ENCODE data around the gene P2RY4.
"Not testable (repeated sequence)": the region's sequence is repeated elsewhere in the genome, so short reads cannot be mapped to it uniquely, and the experiment has no call there.

Gene P2RY4

DNA sequence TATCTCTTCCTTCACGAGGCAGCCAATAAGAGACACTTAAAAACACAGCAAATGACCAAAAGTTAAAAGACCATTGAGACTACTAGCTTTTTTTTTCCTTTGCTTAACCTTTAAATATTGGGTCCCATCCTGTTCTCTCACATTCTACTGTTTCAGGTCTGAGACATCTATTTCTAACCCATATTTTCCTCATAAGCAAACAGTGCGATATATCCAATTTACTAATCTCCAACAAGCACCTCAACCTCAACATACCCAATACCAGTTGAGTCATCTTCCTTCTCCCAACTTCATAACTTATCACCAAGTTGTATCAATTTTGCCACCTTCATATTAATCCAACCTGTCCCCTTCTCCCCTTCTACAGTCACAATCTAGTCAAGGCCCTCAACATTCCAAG is 18.5 kb downstream of the P2RY4 start:
- no peak for DNase-seq

DNA sequence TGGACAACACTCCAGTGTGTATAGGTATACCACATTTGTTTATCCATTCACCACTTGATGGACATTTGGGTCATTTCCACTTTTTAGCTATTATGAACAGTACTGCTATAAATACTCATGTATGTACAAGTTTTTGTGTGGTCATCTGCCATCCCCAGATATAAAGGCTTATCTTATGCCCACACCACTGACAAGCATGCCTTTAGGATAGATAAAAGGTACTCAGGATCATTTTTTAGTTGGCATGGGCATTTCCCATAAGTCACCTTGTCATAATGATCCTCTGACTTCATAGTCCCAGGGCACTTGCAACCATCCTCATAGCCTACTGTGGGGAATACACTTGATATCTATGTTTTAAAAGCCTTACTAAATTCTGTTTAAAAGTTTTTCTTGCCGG is 19.3 kb downstream of the P2RY4 start:
- no peak for DNase-seq

- DNase-seq = no peak
Observed at GRCh38 chrX:70234355-70234754, 25.6 kb downstream of the P2RY4 start, which contains the start of gene AWAT1. AWAT1 (plus strand) TSS chrX:70234655; CDS start chrX:70234696, 41 bp downstream.

DNA sequence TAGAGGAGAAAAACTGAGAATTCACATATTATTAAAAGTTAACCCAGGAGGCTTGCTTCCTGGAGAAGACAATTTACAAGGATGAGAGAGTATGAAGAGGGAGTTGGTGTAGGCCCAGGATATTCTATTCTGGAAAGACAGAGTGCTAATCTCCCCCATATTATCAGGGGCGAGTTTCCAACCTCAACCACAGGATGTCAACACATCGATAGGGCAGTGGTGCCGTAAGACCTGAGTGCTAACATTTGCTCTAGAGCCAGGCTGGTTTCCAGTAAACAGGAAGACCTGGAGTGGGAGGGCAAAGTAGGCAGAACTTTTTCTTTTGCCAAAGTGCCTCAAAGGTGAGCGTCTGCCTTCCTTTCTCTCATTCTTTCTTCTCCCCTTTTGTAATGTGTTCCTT is 28.3 kb downstream of the P2RY4 start:
- no peak for DNase-seq

GRCh38 chrX:70226687-70227086 is 33.3 kb downstream of the P2RY4 start:
- DNase-seq = no peak

- DNase-seq = no peak
Observed at GRCh38 chrX:70226048-70226447, 34.0 kb downstream of the P2RY4 start.

GRCh38 chrX:70219938-70220764 is 39.9 kb downstream of the P2RY4 start:
- DNase-seq = no peak

DNA sequence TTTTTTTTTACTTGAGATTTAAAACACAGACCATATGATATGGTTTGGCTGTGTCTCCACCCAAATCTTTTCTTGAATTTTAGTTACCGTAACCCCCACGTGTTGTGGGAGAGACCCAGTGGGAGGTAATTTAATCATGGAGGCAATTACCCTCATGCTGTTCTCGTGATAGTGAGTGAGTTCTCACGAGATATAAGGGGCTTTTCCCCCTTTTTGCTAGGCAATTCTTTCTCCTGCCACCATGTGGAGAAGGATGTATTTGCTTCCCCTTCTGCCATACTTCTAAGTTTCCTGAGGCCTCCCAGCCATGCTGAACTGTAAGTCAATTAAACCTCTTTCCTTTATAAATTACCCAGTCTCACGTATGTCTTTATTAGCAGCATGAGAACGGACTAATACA is 50.4 kb downstream of the P2RY4 start:
- not testable (repeated sequence) for DNase-seq

- no peak for DNase-seq
Observed at GRCh38 chrX:70208479-70208878, 51.5 kb downstream of the P2RY4 start.

Data from NCI-H1048 (cell line).